Gastrocnemius medialis (tissue), 4 donors: ENCODE data around the gene MED26. TPM values are rescaled to one million over a fixed set of nuclear protein-coding genes. Genes with fewer than 3 reads are reported as not detected.

Source experiments
- ATAC-seq, 2 donors: fragments of 150-250 bp; one replicate each; pipeline ENCODE4 v1.9.1; 2016
- DNase-seq, 2 donors: peaks; one replicate each; pipeline ENCODE4 v3.0.0-alpha.2; 2019
- H3K27ac ChIP-seq, 4 donors: fragments of 200-600 bp; sonication (generic); 1 replicate in 1 of 4; 2 replicates in 3 of 4; pipeline ENCODE4 v1.5.1; 2016 to 2018; ENCODE audit warnings: mild to moderate bottlenecking in 2 of 4, moderate library complexity in 1 of 4
- H3K27me3 ChIP-seq, 3 donors: fragments of 200-600 bp; sonication (generic) in 2 of 3; 1 replicate in 1 of 3; 2 replicates in 2 of 3; pipeline versions ENCODE4 v1.5.1 to v1.6.0; 2016 to 2019; ENCODE audit warnings: mild to moderate bottlenecking in 1 of 3, moderate library complexity in 1 of 3
- H3K36me3 ChIP-seq, 2 donors: fragments of 200-600 bp; sonication (generic) in 1 of 2; one replicate each; pipeline ENCODE4 v1.5.1; 2017 to 2018
- H3K4me1 ChIP-seq, 2 donors: fragments of 200-600 bp; sonication (generic) in 1 of 2; one replicate each; pipeline ENCODE4 v1.5.1; 2016 to 2017; ENCODE audit warnings: mild to moderate bottlenecking in 2 of 2
- H3K4me3 ChIP-seq, 4 donors: fragments of 200-600 bp; sonication (generic) in 3 of 4; 1 replicate in 1 of 4; 2 replicates in 3 of 4; pipeline ENCODE4 v1.5.1; 2016 to 2019; ENCODE audit warnings: mild to moderate bottlenecking in 2 of 4
- H3K9me3 ChIP-seq, 3 donors: fragments of 200-600 bp; sonication (generic) in 2 of 3; 1 replicate in 1 of 3; 2 replicates in 2 of 3; pipeline ENCODE4 v1.5.1; 2016 to 2019
- POLR2A ChIP-seq, 2 donors: fragments of 450-650 bp; IDR thresholded peaks; one replicate each; pipeline ENCODE4 v1.6.1; 2017; ENCODE audit warnings: antibody characterized with exemption in 2 of 2, mild to moderate bottlenecking in 2 of 2, moderate library complexity in 2 of 2
- in situ Hi-C, 4 donors: fragments of 200-750 bp; cut with MboI; loops; one replicate each; pipeline versions ENCODE4 v1.15.0 to v1.8.0; 2017; ENCODE audit warnings: low sequenced_read_pairs in 4 of 4
- intact Hi-C: fragments of 100-400 bp; cut with DNase I; formaldehyde crosslinking; loops from one replicate; pipeline ENCODE4 v1.15.1; 2023; ENCODE audit warnings: low total_unique reads
- total RNA-seq, 4 donors: library from RNA; depleted of rRNA; stranded (reverse); fragments of >200 nt; gene quantifications; one replicate each; pipeline versions ENCODE4 v1.1.0 to v1.2.3, GENCODE V29; 2016
- TF ChIP-seq, protein P1 (sequence below), 5 experiments: fragments of 450-650 bp in 3 of 5; fragments of 200-600 bp in 2 of 5; sonication (generic) in 2 of 5; IDR thresholded peaks in 4 of 5; conservative IDR thresholded peaks in 1 of 5; 1 replicate in 4 of 5; 2 replicates in 1 of 5; pipeline ENCODE4 v1.5.1; 2016 to 2019; ENCODE audit warnings: antibody characterized with exemption in 5 of 5, mild to moderate bottlenecking in 3 of 5, moderate library complexity in 3 of 5

The MED26 gene
- total RNA-seq, 4 donors from 2014 or later = 5.7 to 15.7 (median 9.4) TPM

DNA sequence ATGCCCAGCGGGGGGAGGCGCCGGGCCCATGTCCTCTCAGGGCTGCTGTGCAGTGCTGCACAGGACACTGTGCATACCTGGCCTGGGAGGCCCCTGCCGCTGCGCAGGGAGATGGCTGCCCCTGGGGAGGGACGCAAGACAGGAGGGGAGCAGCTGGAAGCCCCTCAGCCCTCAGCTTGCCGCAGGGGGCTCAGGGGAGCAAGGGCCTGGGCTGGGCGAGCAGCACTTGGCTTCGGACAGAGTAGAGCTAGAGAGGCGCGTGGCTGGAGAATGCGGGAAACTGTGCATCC lies 96.7 kb downstream of the MED26 start:
- Histone ChIP-seq H3K36me3 (peaks cover 0 to 99% of the 10 kb centered on the region in 2 donors), H3K27ac (no peak overlapping the region), H3K4me1 (no peaks in the 10 kb centered on the region), H3K27me3 (no peaks in the 10 kb centered on the region), H3K9me3 (no peaks in the 10 kb centered on the region), H3K4me3 (no peak overlapping the region)
- ATAC-seq (no peak), DNase-seq (no peak)
- in situ Hi-C loops = loop anchor here in 1 of 4 donors (25.0 kb wide), 1 partner anchor 294 kb away; no protein-coding TSS in a partner anchor
- intact Hi-C loops = no loop called here
- no peak for TF ChIP-seq POLR2A (IDR thresholded peaks at IDR 0.05)
- TF ChIP-seq, protein P1, sequence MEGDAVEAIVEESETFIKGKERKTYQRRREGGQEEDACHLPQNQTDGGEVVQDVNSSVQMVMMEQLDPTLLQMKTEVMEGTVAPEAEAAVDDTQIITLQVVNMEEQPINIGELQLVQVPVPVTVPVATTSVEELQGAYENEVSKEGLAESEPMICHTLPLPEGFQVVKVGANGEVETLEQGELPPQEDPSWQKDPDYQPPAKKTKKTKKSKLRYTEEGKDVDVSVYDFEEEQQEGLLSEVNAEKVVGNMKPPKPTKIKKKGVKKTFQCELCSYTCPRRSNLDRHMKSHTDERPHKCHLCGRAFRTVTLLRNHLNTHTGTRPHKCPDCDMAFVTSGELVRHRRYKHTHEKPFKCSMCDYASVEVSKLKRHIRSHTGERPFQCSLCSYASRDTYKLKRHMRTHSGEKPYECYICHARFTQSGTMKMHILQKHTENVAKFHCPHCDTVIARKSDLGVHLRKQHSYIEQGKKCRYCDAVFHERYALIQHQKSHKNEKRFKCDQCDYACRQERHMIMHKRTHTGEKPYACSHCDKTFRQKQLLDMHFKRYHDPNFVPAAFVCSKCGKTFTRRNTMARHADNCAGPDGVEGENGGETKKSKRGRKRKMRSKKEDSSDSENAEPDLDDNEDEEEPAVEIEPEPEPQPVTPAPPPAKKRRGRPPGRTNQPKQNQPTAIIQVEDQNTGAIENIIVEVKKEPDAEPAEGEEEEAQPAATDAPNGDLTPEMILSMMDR (IDR thresholded peaks at IDR 0.05 in 4 of 5, conservative IDR thresholded peaks at IDR 0.05 in 1 of 5) = no peak

DNA sequence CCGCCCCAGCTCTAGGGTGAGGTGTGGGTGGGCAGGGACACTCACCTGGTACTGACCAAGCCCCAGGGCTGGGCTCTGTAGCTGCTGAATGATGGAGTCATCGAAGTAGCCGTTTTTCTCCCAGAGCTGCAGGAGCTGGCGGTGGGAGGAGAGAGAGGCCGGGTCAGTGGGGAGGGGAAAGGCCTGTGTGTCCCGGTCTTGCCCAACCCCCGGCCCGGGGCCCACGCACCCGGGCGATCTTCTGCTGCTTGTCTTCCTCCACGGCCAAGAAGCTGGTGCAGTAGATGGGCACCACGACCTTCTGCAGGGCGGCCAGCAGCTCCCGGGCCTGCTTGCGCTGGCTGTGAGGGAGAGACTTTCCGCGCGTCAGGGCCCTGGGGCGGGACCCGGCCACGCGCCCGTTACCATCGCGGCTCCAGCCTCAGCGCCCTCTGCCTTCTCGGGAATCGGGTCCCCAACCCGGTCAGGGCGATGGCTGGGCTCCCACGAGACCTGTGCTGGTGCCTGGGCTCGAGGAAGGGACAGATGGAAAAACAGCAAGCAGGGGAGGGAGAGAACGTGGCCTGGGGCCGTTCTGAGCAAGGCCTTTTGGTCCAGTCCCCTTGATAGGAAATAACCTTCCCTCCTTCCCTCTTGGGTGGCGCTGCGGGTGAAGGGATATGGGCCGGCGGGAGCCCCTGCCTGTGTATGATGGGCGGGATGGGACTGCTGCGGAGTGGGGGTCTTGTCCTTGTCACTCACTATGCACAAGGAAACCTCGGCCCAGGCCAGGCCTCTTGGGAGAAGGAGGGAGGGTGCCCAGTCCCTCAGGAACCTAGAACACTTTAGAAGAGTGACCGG lies 97.2 kb downstream of the MED26 start:
- intact Hi-C loops = no loop called here
- Histone ChIP-seq H3K27ac (no peak overlapping the region), H3K4me1 (no peaks in the 10 kb centered on the region), H3K4me3 (no peak overlapping the region), H3K27me3 (no peaks in the 10 kb centered on the region), H3K9me3 (no peaks in the 10 kb centered on the region), H3K36me3 (peaks cover 0 to 100% of the 10 kb centered on the region in 2 donors)
- in situ Hi-C loops = loop anchor here in 1 of 4 donors (25.0 kb wide), 1 partner anchor 293 kb away; no protein-coding TSS in a partner anchor
- TF ChIP-seq, protein P1 (IDR thresholded peaks at IDR 0.05 in 4 of 5, conservative IDR thresholded peaks at IDR 0.05 in 1 of 5) = no peak
- no peak for TF ChIP-seq POLR2A (IDR thresholded peaks at IDR 0.05)
- ATAC-seq = no peak
- no peak for DNase-seq

DNA sequence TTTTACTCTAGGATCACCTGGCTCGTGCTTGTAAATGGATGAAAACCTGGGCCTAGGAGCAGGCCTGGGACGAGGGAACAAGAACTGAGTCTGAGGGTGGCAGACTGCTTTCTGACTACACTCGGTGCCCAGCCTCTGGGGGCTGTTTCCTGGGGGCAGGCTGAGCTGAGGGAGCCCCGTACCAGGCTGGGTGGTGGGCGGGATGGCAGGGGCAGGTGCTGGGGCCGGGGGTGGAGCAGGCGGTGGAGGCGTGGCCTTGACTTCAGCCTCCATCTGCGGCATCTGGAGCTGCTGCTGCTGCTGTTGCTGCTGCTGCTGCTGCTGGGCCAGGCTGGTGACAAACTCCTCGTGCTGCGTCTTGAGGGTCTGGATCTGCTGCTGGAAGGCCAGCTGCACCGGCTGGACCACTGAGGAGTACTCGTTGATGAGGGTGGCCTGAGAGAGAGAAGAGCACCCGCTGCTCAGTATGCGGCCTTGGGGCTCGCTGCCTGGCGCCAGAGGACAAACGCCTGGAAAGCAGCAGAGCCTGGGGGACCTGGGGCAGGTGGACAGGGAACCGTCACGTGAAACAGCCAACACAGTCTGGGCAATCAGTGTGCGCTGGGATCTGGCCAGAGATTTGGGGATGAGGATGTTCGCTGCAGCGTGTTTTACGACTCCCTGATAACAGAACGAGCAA lies 98.4 kb downstream of the MED26 start:
- H3K27ac ChIP-seq = no peak overlapping the region
- in situ Hi-C loops (loop anchor here in 1 of 4 donors (25.0 kb wide), 1 partner anchor 292 kb away; no protein-coding TSS in a partner anchor), intact Hi-C loops (no loop called here)
- no peaks in the 10 kb centered on the region for H3K4me1 ChIP-seq
- DNase-seq = no peak
- TF ChIP-seq POLR2A (IDR thresholded peaks at IDR 0.05) = no peak
- TF ChIP-seq, protein P1 (IDR thresholded peaks at IDR 0.05 in 4 of 5, conservative IDR thresholded peaks at IDR 0.05 in 1 of 5) = no peak
- no peak overlapping the region for H3K4me3 ChIP-seq
- H3K9me3 ChIP-seq = no peaks in the 10 kb centered on the region
- no peaks in the 10 kb centered on the region for H3K27me3 ChIP-seq
- no peak for ATAC-seq
- H3K36me3 ChIP-seq = peaks cover 0 to 100% of the 10 kb centered on the region in 2 donors

DNA sequence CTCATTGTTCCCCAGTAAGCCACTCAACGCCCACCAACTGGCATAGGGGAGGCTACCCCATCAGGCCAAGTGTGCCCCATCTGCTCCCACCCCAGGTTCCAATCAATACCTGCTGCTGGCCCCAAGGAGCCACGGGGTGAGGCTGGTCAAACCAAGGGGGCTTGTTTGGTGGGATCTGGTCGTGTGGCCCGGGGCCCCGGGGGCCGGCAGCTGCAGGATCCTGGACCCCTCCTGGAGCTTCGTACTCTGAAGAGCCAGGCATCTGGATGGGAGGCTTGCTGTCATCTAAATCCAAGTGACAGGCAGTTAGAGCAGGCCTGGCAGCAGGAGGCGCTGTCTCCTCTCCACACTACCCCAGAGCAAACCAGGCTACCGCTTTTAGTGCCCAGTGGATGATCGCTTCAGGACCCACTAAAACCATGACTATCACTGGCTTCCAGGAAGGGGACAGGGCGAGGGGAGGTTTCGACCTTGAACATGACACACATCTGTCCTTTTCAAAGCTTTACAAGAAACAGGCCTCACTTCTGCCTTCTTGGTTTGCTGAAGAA lies 100.0 kb downstream of the MED26 start:
- in situ Hi-C loops = loop anchor here in 1 of 4 donors (25.0 kb wide), 1 partner anchor 291 kb away; no protein-coding TSS in a partner anchor
- ATAC-seq (no peak), DNase-seq (no peak)
- H3K36me3 ChIP-seq = peaks cover 0 to 100% of the 10 kb centered on the region in 2 donors
- intact Hi-C loops = no loop called here
- H3K9me3 ChIP-seq = no peaks in the 10 kb centered on the region
- no peaks in the 10 kb centered on the region for H3K4me1 ChIP-seq
- H3K27ac ChIP-seq = peak overlapping the region in 1 of 4 donors; percentile 9
- no peaks in the 10 kb centered on the region for H3K27me3 ChIP-seq
- no peak overlapping the region for H3K4me3 ChIP-seq
- TF ChIP-seq, protein P1 (IDR thresholded peaks at IDR 0.05 in 4 of 5, conservative IDR thresholded peaks at IDR 0.05 in 1 of 5) = peak in 1 of 5 experiments; percentile 20
- TF ChIP-seq POLR2A (IDR thresholded peaks at IDR 0.05) = no peak
